ENCODE measurements around the gene FAM83E.

Gene FAM83E

GRCh38 chr19:48635966-48636858, 21.3 kb upstream of the FAM83E start:
- TF ChIP-seq CTCF (IDR thresholded peaks at IDR 0.05; ENCODE audit: borderline replicate concordance, control extremely low read depth, extremely low read depth, insufficient read depth, missing control alignments): no peak
- DNase-seq (ENCODE audit: low spot score): no peak
- in situ Hi-C loops (cut with MboI; ENCODE audit: low sequenced_read_pairs, unreplicated experiment): no loop called here

- no peak for TF ChIP-seq CTCF (IDR thresholded peaks at IDR 0.05; ENCODE audit: borderline replicate concordance, control extremely low read depth, extremely low read depth, insufficient read depth, missing control alignments)
- in situ Hi-C loops (cut with MboI; ENCODE audit: low sequenced_read_pairs, unreplicated experiment): no loop called here
- peak; percentile 90 for DNase-seq (ENCODE audit: low spot score)
These were observed 20.5 kb upstream of the FAM83E start for GRCh38 chr19:48635263-48635965.

- in situ Hi-C loops (cut with MboI; ENCODE audit: low sequenced_read_pairs, unreplicated experiment): no loop called here
- TF ChIP-seq CTCF (IDR thresholded peaks at IDR 0.05; ENCODE audit: borderline replicate concordance, control extremely low read depth, extremely low read depth, insufficient read depth, missing control alignments): no peak
- peak; percentile 88 for DNase-seq (ENCODE audit: low spot score)
These were observed 19.8 kb upstream of the FAM83E start for GRCh38 chr19:48634424-48635262.

- in situ Hi-C loops (cut with MboI; ENCODE audit: low sequenced_read_pairs, unreplicated experiment): no loop called here
- no peak for TF ChIP-seq CTCF (IDR thresholded peaks at IDR 0.05; ENCODE audit: borderline replicate concordance, control extremely low read depth, extremely low read depth, insufficient read depth, missing control alignments)
- no peak for DNase-seq (ENCODE audit: low spot score)
These were observed 19.1 kb upstream of the FAM83E start for GRCh38 chr19:48634036-48634342.

GRCh38 chr19:48633148-48634035, 18.5 kb upstream of the FAM83E start:
- in situ Hi-C loops (cut with MboI; ENCODE audit: low sequenced_read_pairs, unreplicated experiment): no loop called here
- no peak for DNase-seq (ENCODE audit: low spot score)

More at GRCh38 chr19:48633148-48634035, 18.5 kb upstream of the FAM83E start:
- no peak for TF ChIP-seq CTCF (IDR thresholded peaks at IDR 0.05; ENCODE audit: borderline replicate concordance, control extremely low read depth, extremely low read depth, insufficient read depth, missing control alignments)
